Anterior cingulate cortex (tissue), 58 donors: Measurements from ENCODE around the gene CEBPA.

Source experiments
- DNase-seq, 58 donors: peaks; one replicate each; lab custom pipeline; 2025; lab: John Stamatoyannopoulos, UW

The CEBPA gene

GRCh38 chr19:33290956-33291622 lies 11.2 kb downstream of the CEBPA start:
- DNase-seq = no peak

- no peak for DNase-seq
Observed at GRCh38 chr19:33290082-33290815, 12.1 kb downstream of the CEBPA start.

DNA sequence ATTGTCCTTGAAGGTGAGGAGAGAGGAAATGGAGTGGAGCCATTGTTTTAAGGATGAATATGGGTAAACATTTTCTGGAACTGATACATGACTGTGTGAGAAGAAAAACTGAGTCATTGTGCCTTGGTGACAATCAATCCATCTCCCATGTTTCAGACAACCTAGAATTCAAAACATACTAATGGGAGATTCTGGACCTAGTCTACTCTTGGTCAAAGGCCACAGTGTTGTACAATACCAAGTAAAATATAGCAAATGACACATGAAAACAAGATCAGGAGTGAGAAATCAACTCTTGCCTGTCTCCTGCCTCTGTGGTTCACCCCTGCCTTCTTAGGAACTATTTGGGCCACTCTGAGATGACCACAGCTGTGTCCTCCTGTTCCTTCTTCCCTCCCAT lies 13.1 kb downstream of the CEBPA start:
- DNase-seq = no peak

GRCh38 chr19:33288666-33289065 lies 13.7 kb downstream of the CEBPA start:
- DNase-seq = no peak

GRCh38 chr19:33287927-33288326 lies 14.4 kb downstream of the CEBPA start:
- no peak for DNase-seq

GRCh38 chr19:33287438-33287837 lies 14.9 kb downstream of the CEBPA start:
- DNase-seq = no peak

DNA sequence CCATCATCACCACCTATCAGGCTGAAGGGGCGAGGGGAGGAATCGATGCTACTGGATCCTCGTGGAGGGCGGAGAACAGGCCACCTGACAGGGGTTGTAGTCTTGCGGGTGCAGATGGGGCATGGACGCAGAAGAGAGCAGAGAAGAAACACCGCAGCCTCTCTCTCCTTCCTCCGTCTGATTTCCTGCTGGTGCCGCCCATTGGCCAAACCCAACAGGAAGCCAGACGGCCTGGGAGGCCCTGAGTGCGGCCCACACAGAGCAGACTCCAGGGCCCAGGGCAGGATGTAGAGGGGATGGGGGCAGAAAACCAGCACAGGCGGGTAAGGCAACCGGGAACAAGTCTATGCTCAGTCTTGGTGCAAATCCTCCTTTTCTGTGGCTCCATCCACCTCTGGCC lies 15.4 kb downstream of the CEBPA start:
- DNase-seq = no peak

DNA sequence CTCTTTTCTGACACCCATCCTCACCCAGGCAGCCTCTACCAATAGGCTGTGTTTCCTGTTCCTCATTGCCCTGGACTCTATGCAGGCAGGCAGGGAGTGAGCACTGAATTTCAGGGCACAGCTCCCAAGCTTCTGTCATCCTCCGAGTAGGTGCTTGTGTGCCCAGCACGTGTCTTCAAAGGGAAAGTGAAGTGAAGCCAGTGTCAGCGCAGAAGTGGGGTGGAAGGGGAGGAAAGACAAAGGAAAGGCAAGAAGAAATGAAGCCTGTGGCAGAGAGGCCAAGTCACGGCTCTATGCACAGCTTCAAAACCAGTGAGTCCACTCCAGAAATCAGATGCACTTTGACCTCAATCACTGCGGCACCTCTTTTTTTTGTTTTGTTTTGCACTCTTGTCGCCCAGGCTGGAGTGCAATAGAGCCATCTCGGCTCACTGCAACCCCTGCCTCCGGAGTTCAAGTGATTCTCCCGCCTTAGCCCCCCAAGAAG lies 16.9 kb downstream of the CEBPA start:
- DNase-seq = no peak

- no peak for DNase-seq
Observed at GRCh38 chr19:33284756-33285155, 17.6 kb downstream of the CEBPA start.

DNA sequence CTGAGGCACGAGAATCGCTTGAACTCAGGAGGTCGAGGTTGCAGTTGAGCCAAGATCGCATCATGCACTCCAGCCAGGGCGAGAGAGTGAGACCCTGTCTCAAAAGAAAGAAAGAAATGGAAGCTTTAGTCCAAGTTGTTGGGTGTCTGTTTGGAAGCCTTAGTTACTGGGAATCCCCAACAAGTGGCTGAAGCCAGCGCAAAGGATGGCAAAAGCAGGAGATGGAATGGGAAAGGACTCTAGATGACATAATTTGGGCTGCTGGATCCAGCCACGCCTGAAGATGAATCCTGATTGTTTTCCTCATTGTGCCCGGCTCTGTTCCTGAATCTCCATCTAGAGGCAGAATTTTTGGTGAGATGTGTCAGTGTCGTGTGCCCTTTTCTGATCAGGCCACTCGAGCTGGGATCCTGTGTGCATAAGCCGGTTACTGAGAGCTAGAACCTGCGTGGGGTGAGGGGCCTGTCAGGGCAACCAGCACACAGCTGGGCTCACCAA lies 18.1 kb downstream of the CEBPA start:
- DNase-seq = no peak

- DNase-seq = no peak
Observed at GRCh38 chr19:33283589-33283988, 18.7 kb downstream of the CEBPA start.

GRCh38 chr19:33282036-33282671 lies 20.2 kb downstream of the CEBPA start:
- DNase-seq = no peak

- no peak for DNase-seq
Observed at GRCh38 chr19:33281296-33281926, 20.9 kb downstream of the CEBPA start.

DNA sequence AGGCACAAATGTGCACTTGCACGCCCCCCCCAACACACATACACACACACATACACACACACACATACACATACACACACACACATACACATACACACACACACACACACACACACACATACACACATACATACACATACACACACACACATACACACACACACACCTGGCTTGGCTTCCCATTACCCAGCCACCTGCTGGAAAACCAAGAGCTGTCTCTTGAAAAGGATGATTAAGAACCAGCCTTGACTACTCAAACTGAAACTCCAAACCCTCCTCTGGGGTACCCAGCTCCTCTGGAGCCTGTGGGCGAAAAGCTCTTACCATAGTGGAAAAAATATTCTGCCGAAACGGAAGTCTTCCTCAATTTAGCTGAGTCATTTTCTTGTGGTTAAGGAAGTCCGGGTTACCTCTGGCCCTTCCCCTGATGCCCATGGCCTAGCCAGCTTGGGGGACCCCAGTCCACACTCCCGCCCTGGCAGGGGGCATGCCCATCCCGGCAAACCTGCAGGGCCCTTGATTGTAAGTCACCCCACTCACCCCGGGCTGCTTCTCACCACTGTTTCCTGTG lies 21.9 kb downstream of the CEBPA start:
- no peak for DNase-seq

- no peak for DNase-seq
Observed at GRCh38 chr19:33279430-33280350, 22.6 kb downstream of the CEBPA start.

- no peak for DNase-seq
Observed at GRCh38 chr19:33278403-33279269, 23.7 kb downstream of the CEBPA start.

DNA sequence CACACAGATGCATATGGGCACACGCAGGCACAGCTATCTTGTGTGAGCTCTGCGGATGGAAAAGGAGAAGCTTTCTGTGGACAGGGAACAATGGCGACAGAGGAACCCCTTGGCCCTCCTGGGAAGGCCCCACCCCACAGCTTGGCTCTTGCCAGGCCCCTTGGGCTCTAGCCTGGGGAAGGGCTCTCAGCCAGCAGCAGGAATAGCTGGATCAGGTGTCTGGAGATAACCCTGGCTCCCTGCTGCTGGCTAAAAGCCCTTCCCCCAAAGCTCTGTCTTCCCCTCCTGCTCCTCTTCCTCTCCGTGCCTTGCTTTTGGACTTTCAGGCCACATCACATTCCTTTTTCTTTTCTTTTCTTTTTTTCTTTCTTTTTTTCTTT lies 24.3 kb downstream of the CEBPA start:
- DNase-seq = no peak

DNA sequence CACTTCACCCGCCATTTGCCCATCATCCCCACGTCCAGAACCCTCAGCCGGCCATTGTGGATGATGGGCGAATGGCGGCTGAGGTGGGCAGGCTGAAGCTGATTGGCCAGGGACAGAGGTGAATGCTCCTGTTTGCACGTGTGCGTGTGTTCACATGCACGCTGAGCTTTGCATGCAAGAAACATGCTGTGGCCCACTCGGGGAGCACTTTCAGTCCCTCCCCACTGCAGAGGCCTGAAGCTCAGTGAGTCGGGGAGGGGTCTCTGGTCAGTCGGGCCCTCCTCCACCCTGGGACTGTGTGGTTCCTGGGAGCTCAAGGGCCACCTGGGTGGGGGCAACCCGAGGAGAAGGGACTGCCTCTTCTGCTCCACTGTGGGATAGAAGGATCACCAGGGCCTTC lies 24.9 kb downstream of the CEBPA start:
- no peak for DNase-seq
